ENCODE results near the gene FAM204A.

Gene FAM204A

DNA sequence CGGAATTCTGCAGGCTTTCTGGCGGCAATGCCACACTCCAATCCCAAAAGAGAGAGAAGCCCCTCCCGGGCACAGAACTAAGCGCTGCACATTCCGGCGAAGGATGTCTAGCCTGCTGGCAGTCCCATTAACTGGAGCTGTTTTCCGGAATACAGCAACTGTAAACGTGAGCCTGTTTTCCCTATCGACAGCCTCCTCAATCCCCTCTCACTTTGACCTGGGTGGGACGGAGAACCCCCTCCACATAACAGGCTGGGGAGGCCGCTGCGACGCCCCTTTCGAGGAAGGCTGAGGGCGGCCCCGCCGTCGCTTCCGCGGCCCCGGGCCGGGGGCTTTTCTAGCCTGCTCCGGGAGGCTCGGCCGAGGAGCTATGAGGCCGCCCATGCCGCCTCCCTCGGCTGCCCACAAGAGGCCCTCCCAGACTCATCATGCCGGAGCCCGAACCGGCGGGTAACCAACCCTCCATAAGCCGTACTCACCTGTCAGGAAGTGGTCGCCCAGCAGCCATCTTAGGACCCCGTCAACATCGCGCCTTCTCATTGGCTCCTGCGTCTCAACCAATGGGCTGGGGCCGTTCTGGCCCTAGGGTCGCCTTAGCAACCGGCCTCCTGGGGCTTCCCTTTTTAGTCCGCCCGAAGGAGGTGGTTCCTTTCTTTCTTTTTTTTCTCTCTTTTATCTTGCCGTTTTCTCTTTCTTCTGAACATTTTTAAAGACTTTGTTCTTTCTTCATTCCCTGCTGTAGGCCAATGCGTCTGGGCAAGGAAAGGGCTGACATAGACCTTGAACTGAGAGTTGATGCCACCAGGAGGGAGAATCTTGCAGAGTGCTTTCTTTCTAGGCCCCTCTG, at the start of gene FAM204A:
Gene FAM204A, minus strand, starts transcription at position 534 of the 847 bp plus-strand sequence. CDS start 5,909 bp downstream, outside the sequence.
- peak; percentile 83 to 91 (median 90) for DNase-seq (ENCODE audit: low read depth in 2 of 3, low spot score in 2 of 3)

DNA sequence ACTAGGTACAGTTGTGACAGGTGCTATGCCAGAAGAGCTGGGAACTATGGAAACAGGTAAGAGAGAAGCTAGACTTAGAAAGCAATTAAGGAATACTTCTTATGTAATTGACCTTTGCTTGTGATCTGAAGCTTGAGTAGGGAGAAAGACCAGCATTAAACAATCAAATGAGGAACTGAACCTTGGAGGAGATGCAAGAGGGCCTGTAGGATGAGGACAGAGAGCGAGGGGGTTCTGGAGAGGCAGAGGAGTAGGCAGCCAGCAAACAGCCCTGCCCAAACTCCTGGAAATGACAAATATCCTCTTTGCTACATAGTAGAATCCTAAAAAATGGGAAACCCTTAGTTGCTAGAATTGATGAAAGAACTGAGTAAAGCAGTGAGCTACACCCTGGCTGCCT, 41.6 kb upstream of the FAM204A start:
- DNase-seq (ENCODE audit: low read depth in 2 of 3, low spot score in 2 of 3): no peak

- no peak for DNase-seq (ENCODE audit: low read depth in 2 of 3, low spot score in 2 of 3)
Observed at GRCh38 chr10:118383063-118383689, 41.1 kb upstream of the FAM204A start.

- DNase-seq (ENCODE audit: low read depth in 2 of 3, low spot score in 2 of 3): no peak
Observed at GRCh38 chr10:118374404-118374803, 32.3 kb upstream of the FAM204A start.

DNA sequence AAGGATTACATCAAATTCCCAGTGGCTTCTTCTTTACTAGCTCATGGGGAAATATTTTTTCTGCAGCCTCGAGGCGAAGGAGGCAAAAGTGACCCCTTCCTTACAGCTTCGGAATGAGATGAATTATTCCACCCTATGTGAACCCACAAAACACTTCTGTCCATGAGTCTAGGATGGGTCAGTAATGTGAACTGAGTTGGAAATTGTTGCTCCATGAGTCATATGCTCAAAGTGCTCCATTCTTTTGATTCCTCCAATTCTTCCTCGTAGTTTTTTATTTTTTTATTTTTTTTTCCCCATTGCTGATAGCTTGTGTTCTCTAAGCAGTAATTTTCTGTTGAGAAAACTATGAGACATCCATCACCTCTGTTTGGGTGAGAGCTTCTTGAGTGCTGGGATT, 31.7 kb upstream of the FAM204A start:
- DNase-seq (ENCODE audit: low read depth in 2 of 3, low spot score in 2 of 3): no peak

GRCh38 chr10:118370499-118370898, 28.4 kb upstream of the FAM204A start:
- DNase-seq (ENCODE audit: low read depth in 2 of 3, low spot score in 2 of 3): no peak

DNA sequence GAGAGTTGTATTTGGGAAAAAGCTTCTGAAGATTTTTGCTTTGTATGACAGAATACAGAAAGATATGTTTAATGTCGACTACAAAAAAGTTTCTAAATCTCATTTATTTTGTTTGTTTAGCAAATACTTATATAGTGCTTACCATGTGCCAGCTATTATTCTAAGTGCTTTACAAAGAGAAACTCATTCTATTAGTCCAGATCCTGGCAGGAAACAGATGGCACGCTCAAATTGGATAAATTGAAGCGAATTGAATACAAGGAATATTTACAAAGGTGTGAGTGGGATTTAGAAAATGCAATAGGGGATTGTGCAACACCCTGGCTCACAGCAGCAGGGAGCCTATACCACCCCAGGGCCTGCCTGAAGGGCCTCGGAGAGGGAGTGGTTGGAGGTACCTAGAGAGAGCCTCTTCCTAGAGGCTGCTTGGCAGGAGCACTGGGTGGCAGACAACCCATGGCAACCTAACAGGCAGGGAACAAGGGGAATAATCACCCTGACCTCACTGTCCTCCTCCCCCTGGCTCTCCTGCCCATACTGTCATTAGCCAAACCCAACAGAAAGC, 27.6 kb upstream of the FAM204A start:
- DNase-seq (ENCODE audit: low read depth in 2 of 3, low spot score in 2 of 3): no peak

- no peak for DNase-seq (ENCODE audit: low read depth in 2 of 3, low spot score in 2 of 3)
Observed at GRCh38 chr10:118365702-118366101, 23.6 kb upstream of the FAM204A start.

DNA sequence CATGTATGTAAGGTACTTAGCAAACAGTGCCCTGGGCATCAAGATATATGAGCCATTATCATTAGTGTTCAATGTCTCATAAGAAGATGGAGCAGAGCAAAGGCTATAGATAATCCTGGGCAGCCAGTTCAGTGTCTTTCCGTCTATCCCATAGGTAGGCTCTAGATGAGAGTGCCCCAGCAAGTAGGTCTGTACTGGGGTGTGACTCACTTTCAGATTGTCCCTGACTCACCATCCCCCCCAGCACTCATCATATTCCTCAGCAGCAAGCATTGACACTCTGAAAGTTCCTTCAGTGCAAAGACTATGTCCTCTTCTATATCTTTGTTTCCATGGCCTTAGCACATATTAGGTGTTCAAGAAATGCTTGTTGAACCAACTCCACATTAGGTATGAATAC, 20.0 kb upstream of the FAM204A start:
- DNase-seq (ENCODE audit: low read depth in 2 of 3, low spot score in 2 of 3): no peak

DNA sequence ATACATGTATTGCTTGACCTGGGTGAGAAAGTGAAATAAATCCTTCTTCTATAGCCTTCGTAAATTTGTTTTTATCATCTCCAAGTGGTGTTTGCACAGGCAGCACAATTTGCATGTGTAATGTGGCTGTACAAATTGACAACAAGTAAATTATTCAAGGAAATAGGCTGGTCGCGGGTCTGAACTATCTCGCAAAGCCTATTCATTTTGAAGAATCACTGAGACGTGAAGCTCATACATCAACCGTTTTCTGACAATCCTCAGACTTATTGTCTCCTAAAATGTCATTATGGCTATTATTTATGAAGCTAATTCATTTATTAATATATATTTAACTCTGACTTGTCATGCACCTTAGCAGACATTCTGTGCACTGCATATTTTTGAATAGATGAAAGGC, 16.2 kb upstream of the FAM204A start:
- no peak for DNase-seq (ENCODE audit: low read depth in 2 of 3, low spot score in 2 of 3)

DNA sequence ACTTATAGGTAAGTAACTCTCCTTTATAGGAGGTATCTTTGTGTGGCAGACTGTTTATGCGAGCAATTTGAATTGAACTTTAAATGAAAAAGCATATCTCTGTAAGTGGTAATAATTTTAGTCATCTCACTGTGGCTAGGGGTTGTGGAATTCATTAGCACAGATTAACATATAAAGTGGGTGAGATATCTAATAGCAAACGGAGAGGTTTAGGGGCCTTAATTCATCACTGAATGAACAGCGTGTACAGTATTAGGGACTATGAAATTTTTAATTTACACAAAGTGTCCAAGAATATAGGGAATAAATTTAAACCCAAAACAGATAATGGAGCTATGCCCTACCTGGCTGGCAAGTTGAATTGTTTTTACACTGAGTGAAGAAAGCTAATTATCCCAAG, 15.7 kb upstream of the FAM204A start:
- DNase-seq (ENCODE audit: low read depth in 2 of 3, low spot score in 2 of 3): no peak

DNA sequence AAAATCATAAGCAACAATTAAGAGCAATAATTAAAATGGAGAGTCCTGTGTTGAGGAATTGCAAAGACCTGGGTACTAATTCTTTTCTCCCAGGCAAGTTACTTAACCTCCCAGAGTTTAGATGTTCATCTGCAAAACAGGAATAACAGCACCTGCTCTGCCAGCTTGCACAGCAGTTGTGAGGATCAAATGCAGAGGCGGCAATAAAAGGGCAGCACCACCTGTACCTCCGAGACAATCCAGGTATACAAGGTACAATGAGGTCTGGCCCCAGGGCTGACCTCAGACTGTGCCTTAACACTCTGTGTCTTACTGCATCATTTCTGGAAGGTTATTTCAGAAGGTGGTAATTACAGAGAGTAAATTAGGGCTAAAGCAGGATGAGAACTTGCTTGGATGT, 14.5 kb upstream of the FAM204A start:
- no peak for DNase-seq (ENCODE audit: low read depth in 2 of 3, low spot score in 2 of 3)

GRCh38 chr10:118355234-118355633, 13.1 kb upstream of the FAM204A start:
- DNase-seq (ENCODE audit: low read depth in 2 of 3, low spot score in 2 of 3): no peak

DNA sequence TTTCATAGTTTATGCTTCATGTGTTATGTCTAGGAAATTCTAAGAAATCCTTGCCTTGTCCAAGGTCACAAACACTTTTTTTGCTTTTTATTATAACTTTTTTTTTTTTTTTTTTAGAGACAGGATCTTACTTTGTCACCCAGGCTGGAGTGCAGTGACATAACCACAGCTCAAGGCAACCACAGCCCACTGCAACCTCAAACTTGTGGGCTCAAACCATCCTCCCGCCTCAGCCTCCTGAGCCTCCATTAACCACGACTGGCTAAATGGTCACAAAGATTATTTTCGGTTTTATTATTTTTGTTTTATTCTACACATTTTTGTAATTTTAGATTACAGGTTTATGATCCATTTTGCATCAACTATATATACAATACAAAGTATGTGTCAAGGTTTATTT, 7.1 kb upstream of the FAM204A start:
- DNase-seq (ENCODE audit: low read depth in 2 of 3, low spot score in 2 of 3): no peak

GRCh38 chr10:118343549-118343948, 1.4 kb upstream of the FAM204A start:
- DNase-seq (ENCODE audit: low read depth in 2 of 3, low spot score in 2 of 3): no peak

- no peak for DNase-seq (ENCODE audit: low read depth in 2 of 3, low spot score in 2 of 3)
Observed at GRCh38 chr10:118343115-118343514, 991 bp upstream of the FAM204A start.

- no peak for DNase-seq (ENCODE audit: low read depth in 2 of 3, low spot score in 2 of 3)
Observed at GRCh38 chr10:118342638-118343020, 505 bp upstream of the FAM204A start.

DNA sequence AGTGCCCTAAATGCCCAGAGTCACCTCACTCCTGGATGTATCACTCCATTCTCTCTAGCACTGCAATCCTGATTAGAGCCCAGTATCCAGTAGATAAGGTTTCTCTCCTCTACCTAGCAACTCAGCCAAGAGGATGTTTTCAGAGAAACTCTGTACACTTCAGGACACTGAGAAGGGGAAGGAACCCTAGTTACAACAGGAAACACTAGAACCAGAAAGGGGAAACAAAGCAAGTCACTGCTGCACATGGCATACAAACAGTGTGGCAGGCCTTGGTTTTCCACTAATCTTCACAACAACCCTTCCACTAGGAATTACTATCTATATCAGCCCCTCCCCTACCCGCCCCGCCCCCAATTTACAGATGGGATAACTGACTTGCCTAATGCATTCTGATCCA, 1.6 kb downstream of the FAM204A start:
- DNase-seq (ENCODE audit: low read depth in 2 of 3, low spot score in 2 of 3): no peak

DNA sequence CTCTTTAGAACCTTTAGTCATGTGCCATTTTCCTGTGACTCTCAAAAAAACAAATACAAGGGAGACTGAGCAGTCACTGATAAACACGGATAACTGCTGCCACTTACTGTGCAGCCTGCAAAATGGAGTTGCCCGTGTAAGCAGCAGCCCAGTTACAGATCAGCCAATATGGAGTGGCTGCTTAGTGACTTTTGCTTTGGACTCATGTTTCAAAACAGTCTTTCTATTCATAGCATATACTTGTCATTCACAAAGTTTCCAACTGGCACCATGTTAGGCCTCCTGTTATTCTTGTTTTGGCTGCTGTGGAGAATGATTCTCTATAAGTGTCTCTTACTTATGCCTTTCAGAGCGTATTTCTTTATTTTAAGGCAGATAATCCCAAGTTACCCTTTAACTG, 3.0 kb downstream of the FAM204A start:
- DNase-seq (ENCODE audit: low read depth in 2 of 3, low spot score in 2 of 3): no peak

DNA sequence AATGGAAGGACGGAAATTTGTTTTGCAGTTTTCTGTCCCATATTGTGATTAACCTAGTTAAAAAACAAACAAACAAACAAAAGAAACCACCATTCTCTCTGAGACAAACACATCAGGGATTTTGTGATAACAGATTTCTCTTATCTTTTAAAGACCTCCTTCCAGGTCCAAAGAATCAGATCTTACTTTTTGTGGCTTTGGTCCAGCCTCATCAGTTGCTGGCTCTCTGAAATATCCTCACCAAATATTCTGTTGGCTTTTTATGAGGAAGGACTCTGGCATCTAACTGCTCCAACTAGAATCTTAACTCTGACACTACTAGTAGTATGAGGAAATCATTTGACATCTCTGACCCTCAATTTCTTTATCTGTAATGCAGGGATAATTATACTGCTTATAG, 4.8 kb downstream of the FAM204A start:
- DNase-seq (ENCODE audit: low read depth in 2 of 3, low spot score in 2 of 3): no peak

DNA sequence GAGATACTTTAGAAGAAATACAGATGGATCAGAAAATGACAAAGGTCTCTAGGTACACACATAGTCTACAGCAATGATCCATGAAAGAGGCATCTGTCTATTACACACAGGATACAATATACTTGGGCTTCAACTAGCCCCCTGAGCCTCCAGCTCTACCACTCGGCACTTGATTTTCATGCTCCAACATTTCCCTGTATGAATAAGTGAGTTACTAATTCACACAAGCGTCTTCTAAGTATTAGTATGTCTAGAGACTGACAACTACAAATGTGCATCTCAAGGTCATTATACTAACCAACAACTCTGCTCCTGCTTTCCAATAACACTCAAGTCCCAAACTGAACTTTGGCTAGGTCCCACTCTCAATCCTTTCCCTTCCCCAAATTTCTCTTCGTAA, 8.3 kb downstream of the FAM204A start:
- no peak for DNase-seq (ENCODE audit: low read depth in 2 of 3, low spot score in 2 of 3)

- DNase-seq (ENCODE audit: low read depth in 2 of 3, low spot score in 2 of 3): no peak
Observed at GRCh38 chr10:118332948-118333710, 9.0 kb downstream of the FAM204A start.
